ENCODE measurements around the gene FNBP1L. TPM values are rescaled to one million over a fixed set of nuclear protein-coding genes. Genes with fewer than 3 reads are reported as not detected.

FNBP1L gene
- total and polyA plus RNA-seq, 2 of the 8 experiments (the other 6 are each of a cell fraction or from before 2014, with no cell fraction given), result 48.9 to 95.9 TPM

- 91% methylated on average over 2 of the region's 2 CpGs; no CpG with 5 or more reads in 1 of the 2 experiments for WGBS, 2 experiments (ENCODE audit: extremely low coverage in 1 of 2, insufficient coverage in 1 of 2, insufficient read length in 1 of 2, insufficient replicate concordance in 2 of 2, low coverage in 1 of 2, low lambda C conversion rate in 2 of 2, missing lambda C conversion rate in 1 of 2)
- Histone ChIP-seq H3K18ac (ENCODE audit: extremely low read depth, low read length) (no peak overlapping the region), H3K27ac (ENCODE audit: low read depth, low read length) (no peak overlapping the region), H3K36me3 (ENCODE audit: control insufficient read depth in 2 of 4, insufficient read depth in 4 of 4, low read length in 3 of 4) (no peaks in the 10 kb centered on the region), H4K20me1 (replicated peaks in 1 of 2; ENCODE audit: control insufficient read depth in 1 of 2, insufficient read depth in 2 of 2, low read length in 2 of 2) (no peaks in the 10 kb centered on the region), H3K4me3 (ENCODE audit: extremely low read depth in 1 of 4, insufficient read depth in 2 of 4, low read depth in 3 of 4, low read length in 4 of 4) (no peak overlapping the region), H3K79me2 (ENCODE audit: control insufficient read depth in 1 of 2, insufficient read depth in 2 of 2, low read length in 2 of 2) (no peaks in the 10 kb centered on the region), H3K4ac (replicated peaks; ENCODE audit: insufficient read length, low read depth, low read length) (no peak overlapping the region), H4K5ac (ENCODE audit: insufficient read length, low read depth, low read length) (no peak overlapping the region), H4K91ac (replicated peaks; ENCODE audit: insufficient read length, low read length) (no peak overlapping the region), H2BK5ac (ENCODE audit: low read depth, low read length) (no peak overlapping the region), H3K23me2 (ENCODE audit: low read depth, low read length) (no peaks in the 10 kb centered on the region), H3K23ac (ENCODE audit: insufficient read length) (no peak overlapping the region), H3K9ac (replicated peaks in 1 of 4; ENCODE audit: extremely low read depth in 1 of 4, low read depth in 3 of 4, low read length in 3 of 4) (no peak overlapping the region), H2BK12ac (ENCODE audit: low read depth, low read length) (no peak overlapping the region), H3K27me3 (replicated peaks in 1 of 4; ENCODE audit: control insufficient read depth in 3 of 4, extremely low read depth in 1 of 4, insufficient read depth in 3 of 4, low read length in 3 of 4) (no peaks in the 10 kb centered on the region), H2AFZ (ENCODE audit: low read length) (no peak overlapping the region), H3K14ac (ENCODE audit: insufficient read length) (no peak overlapping the region), H2BK20ac (ENCODE audit: low read length) (no peak overlapping the region), H2BK120ac (replicated peaks; ENCODE audit: low read depth, low read length) (no peak overlapping the region), H4K8ac (ENCODE audit: extremely low read depth, insufficient read depth, low read length) (no peak overlapping the region), H2AK5ac (ENCODE audit: low read depth, low read length) (no peak overlapping the region), H3K9me3 (ENCODE audit: insufficient read depth in 2 of 2, low read depth in 1 of 2, low read length in 1 of 2) (no peaks in the 10 kb centered on the region), H3K79me1 (ENCODE audit: low read depth, low read length) (no peaks in the 10 kb centered on the region), H2BK15ac (ENCODE audit: low read length) (no peak overlapping the region), H3K4me2 (ENCODE audit: insufficient read depth in 1 of 2, low read depth in 2 of 2, low read length in 2 of 2) (no peak overlapping the region), H3K56ac (replicated peaks; ENCODE audit: insufficient read length, low read depth, low read length) (no peak overlapping the region), H3K4me1 (replicated peaks in 1 of 4; ENCODE audit: control insufficient read depth in 3 of 4, insufficient read depth in 4 of 4, low read length in 3 of 4) (no peaks in the 10 kb centered on the region)
- TF ChIP-seq SUZ12 (IDR thresholded peaks at IDR 0.05; ENCODE audit: low read length) (no peak), BACH1 (IDR thresholded peaks at IDR 0.05; ENCODE audit: low read length) (no peak), CBX5 (IDR thresholded peaks at IDR 0.05; ENCODE audit: low read depth, low read length) (no peak), CBX8 (IDR thresholded peaks at IDR 0.05; ENCODE audit: borderline replicate concordance, low read depth, low read length) (no peak), POLR2AphosphoS5 (IDR thresholded peaks at IDR 0.05; ENCODE audit: low read depth, low read length) (no peak), HDAC6 (IDR thresholded peaks at IDR 0.05; ENCODE audit: low read depth, low read length) (no peak), FOSL1 (IDR thresholded peaks at IDR 0.05; ENCODE audit: insufficient read depth, low read depth, low read length) (no peak), RXRA (IDR thresholded peaks at IDR 0.05; ENCODE audit: insufficient read depth, low read depth, low read length) (no peak), TBP (IDR thresholded peaks at IDR 0.05; ENCODE audit: low read depth, low read length) (no peak), RAD21 (IDR thresholded peaks at IDR 0.05 in 1 of 2, conservative IDR thresholded peaks at IDR 0.05 in 1 of 2; ENCODE audit: low read depth in 2 of 2, low read length in 2 of 2) (no peak), CTCF (IDR thresholded peaks at IDR 0.05; ENCODE audit: control extremely low read depth in 1 of 3, insufficient read depth in 1 of 3, low read depth in 1 of 3, low read length in 3 of 3) (no peak), PHF8 (conservative IDR thresholded peaks at IDR 0.05; ENCODE audit: low read depth, low read length) (no peak)
- FAIRE-seq, result no peak
- ChIA-PET POLR2A (ENCODE audit: partially characterized antibody) (no interaction called here), CTCF (ENCODE audit: partially characterized antibody) (no interaction called here)
- no peak for DNase-seq (ENCODE audit: low read depth in 1 of 2, low spot score in 2 of 2)
These were observed 27.5 kb upstream of the FNBP1L start for GRCh38 chr1:93420400-93420799.

Measured in H1 (cell line).